Measurements from ENCODE around the gene TMEM121.

TMEM121 gene

GRCh38 chr14:105480199-105480746 is 46.1 kb upstream of the TMEM121 start:
- DNase-seq (ENCODE audit: low read depth) = no peak
- in situ Hi-C loops (cut with HindIII; ENCODE audit: low sequenced_read_pairs) = no loop called here
- no peak for TF ChIP-seq CTCF (IDR thresholded peaks at IDR 0.05; ENCODE audit: low read depth, low read length, missing control alignments)
- H3K4me3 ChIP-seq (ENCODE audit: low read depth, low read length) = no peak overlapping the region

- H3K4me3 ChIP-seq (ENCODE audit: low read depth, low read length) = peak overlapping the region; percentile 31
These were observed 45.3 kb upstream of the TMEM121 start for GRCh38 chr14:105480807-105481801.

GRCh38 chr14:105481886-105482457 is 44.4 kb upstream of the TMEM121 start:
- DNase-seq (ENCODE audit: low read depth) = peak; percentile 91
- TF ChIP-seq CTCF (IDR thresholded peaks at IDR 0.05; ENCODE audit: low read depth, low read length, missing control alignments) = peak; percentile 30
- in situ Hi-C loops (cut with HindIII; ENCODE audit: low sequenced_read_pairs) = no loop called here
- no peak overlapping the region for H3K4me3 ChIP-seq (ENCODE audit: low read depth, low read length)

More at GRCh38 chr14:105480807-105481801, 45.3 kb upstream of the TMEM121 start:
- in situ Hi-C loops (cut with HindIII; ENCODE audit: low sequenced_read_pairs) = no loop called here
- peak; percentile 97 for TF ChIP-seq CTCF (IDR thresholded peaks at IDR 0.05; ENCODE audit: low read depth, low read length, missing control alignments)
- DNase-seq (ENCODE audit: low read depth) = peak; percentile 65

- TF ChIP-seq CTCF (IDR thresholded peaks at IDR 0.05; ENCODE audit: low read depth, low read length, missing control alignments) = no peak
- no peak for DNase-seq (ENCODE audit: low read depth)
- in situ Hi-C loops (cut with HindIII; ENCODE audit: low sequenced_read_pairs) = no loop called here
- H3K4me3 ChIP-seq (ENCODE audit: low read depth, low read length) = no peak overlapping the region
These were observed 43.8 kb upstream of the TMEM121 start for GRCh38 chr14:105482486-105483110.

- TF ChIP-seq CTCF (IDR thresholded peaks at IDR 0.05; ENCODE audit: low read depth, low read length, missing control alignments) = no peak
- in situ Hi-C loops (cut with HindIII; ENCODE audit: low sequenced_read_pairs) = no loop called here
- no peak for DNase-seq (ENCODE audit: low read depth)
- no peak overlapping the region for H3K4me3 ChIP-seq (ENCODE audit: low read depth, low read length)
These were observed 42.9 kb upstream of the TMEM121 start for GRCh38 chr14:105483300-105484068.

Measured in astrocyte of the cerebellum (primary cell).